ENCODE data around the gene MGMT.

DNA sequence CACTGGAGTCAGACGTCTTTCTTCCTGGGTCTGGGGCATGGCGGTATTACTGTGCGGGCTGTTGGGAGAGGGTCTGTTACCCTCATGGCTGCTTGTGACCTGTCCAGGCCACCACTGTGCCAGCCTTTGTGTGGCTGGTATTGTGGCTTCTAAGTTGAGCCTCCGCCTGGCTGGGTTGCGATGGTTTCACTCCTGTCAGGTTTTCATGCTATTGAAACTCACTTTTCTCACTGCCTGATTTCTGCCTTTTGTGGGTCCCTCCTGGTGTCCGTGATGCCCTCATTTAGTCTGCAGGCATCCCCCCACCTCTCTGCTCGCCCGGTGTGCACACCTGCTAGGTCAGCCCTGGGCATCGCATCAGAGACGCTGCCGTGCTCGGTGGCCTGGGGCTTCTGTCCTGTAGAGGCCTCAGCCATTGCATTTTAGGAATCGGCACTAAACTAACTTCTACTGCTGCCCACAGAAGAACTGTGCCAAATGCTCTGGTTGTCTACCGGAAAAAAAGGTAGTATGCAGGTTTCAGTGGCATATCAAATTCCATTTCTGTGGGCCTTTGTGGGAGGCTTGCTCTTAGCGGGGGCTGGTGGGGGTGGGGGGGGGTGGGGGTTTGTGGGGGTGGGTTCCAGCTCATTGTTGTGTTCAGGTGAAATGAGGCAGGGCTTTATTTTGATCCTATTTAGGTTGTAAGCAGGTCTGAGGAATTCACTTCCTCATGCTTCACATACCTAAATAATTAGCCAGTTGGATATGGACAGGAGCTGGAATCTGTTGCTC is 64.3 kb downstream of the MGMT start:
- TF ChIP-seq, protein P1, sequence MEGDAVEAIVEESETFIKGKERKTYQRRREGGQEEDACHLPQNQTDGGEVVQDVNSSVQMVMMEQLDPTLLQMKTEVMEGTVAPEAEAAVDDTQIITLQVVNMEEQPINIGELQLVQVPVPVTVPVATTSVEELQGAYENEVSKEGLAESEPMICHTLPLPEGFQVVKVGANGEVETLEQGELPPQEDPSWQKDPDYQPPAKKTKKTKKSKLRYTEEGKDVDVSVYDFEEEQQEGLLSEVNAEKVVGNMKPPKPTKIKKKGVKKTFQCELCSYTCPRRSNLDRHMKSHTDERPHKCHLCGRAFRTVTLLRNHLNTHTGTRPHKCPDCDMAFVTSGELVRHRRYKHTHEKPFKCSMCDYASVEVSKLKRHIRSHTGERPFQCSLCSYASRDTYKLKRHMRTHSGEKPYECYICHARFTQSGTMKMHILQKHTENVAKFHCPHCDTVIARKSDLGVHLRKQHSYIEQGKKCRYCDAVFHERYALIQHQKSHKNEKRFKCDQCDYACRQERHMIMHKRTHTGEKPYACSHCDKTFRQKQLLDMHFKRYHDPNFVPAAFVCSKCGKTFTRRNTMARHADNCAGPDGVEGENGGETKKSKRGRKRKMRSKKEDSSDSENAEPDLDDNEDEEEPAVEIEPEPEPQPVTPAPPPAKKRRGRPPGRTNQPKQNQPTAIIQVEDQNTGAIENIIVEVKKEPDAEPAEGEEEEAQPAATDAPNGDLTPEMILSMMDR (conservative IDR thresholded peaks at IDR 0.05 in 1 of 2, IDR thresholded peaks at IDR 0.05 in 1 of 2; ENCODE audit: low read depth in 1 of 2, low read length in 2 of 2), result no peak
- no peak for TF ChIP-seq EZH2 (IDR thresholded peaks at IDR 0.05; ENCODE audit: low read length, missing control alignments)

Measured in fibroblast of lung (primary cell).